NCI-H1436 treated with DMSO at 0.1 percent for 48 hours (cell line): ENCODE data around the gene ZCCHC17.

Experiments used
- DNase-seq: peaks from one replicate; lab custom pipeline; 2025; lab: John Stamatoyannopoulos, UW

Gene ZCCHC17

GRCh38 chr1:31306278-31306677 is 9.4 kb downstream of the ZCCHC17 start:
- DNase-seq = no peak

- no peak for DNase-seq
Observed at GRCh38 chr1:31308036-31308435, 11.2 kb downstream of the ZCCHC17 start.

- no peak for DNase-seq
Observed at GRCh38 chr1:31310198-31310597, 13.4 kb downstream of the ZCCHC17 start.

DNA sequence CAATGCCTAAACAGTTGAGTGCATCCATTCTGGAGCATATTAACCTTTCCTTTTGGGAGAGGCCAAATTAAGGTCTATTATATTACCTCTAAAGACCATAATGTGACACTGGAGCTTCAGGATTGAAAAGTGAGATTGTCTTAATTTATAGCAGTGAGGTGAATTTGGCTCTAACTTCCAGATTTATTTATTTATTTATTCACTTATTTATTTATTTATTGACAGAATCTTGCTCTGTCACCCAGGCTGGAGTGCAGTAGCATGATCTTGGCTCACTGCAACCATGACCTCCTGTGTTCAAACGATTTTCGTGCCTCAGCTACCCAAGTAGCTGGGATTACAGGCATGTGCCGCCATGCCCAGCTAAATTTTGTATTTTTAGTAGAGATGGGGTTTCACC is 19.1 kb downstream of the ZCCHC17 start:
- no peak for DNase-seq

DNA sequence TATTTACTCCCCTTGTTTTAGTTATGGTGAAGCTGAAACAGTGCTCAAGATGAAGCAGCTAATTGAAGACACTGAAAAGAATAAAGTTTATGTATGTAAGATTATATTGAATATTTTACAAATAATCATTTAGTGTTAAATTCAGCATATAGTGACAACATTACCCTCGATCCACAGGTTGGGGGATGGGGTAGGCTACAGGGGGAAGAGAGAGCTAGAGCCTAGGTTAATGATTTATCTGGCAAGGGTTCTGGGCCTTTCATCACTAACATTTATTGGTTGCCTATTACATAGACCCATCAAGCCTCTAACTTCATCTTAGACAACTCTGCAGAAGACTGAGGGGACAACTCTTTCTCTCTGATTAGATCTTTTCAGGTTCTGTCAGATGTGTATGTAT is 21.3 kb downstream of the ZCCHC17 start:
- DNase-seq = no peak

- no peak for DNase-seq
Observed at GRCh38 chr1:31324093-31324492, 27.3 kb downstream of the ZCCHC17 start.

- no peak for DNase-seq
Observed at GRCh38 chr1:31324992-31325391, 28.2 kb downstream of the ZCCHC17 start.

DNA sequence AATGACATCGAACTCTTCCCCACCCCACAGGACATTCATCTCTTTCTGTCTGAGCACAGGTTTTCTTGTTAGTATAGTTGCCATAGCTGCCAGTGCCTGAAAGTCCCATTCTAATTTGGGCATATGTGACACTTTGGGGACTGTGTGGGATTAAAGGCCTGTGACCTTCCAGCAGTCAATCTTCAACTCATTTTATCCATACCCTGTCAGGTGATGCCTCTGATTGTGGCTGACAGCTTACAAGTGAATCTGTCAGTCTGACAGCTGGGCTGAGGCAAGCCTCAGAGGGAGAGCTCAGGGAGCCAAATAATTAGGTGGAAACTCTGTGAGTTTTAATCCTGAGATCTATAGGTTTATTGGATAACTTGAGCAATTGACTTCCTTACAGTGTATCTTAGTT is 29.6 kb downstream of the ZCCHC17 start:
- no peak for DNase-seq

DNA sequence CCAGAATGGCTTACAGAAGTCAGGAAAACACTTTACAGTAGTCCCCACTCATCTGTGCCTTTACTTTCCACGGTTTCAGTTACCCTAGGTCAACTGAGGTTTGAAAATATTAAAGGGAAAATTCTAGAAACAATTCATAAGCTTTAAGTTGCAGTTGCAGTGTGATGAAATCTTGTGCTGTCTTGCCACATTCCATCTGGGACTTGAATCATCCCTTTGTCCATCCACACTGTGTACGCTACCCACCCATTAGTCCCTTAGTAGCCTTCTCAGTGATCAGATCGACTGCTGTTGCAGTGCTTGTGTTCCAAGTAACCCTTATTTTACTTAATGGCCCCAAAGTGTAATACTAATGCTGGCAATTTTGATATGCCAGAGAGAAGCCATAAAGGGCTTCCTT is 30.5 kb downstream of the ZCCHC17 start:
- no peak for DNase-seq

- DNase-seq = no peak
Observed at GRCh38 chr1:31335007-31335406, 38.2 kb downstream of the ZCCHC17 start.

GRCh38 chr1:31336687-31337467 is 40.0 kb downstream of the ZCCHC17 start:
- DNase-seq = no peak

DNA sequence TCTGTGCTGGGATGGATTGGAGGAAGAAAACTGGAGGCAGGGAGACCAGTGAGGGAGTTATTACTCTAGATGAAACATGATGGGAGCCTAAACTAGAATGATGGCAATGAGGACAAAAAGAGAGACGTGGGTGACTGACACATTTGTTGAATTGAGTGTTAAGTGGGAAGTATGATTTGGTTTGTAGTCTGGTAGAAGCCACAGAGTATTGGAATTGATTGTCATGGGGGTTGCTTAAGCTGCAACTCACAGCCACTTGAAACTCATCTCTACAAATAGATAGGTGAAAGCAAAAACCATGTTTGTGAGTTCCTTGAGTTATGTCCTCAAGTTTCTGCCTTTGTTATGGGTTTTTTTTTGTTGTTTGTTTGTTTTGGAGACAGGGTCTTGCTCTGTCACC is 47.7 kb downstream of the ZCCHC17 start:
- DNase-seq = no peak

DNA sequence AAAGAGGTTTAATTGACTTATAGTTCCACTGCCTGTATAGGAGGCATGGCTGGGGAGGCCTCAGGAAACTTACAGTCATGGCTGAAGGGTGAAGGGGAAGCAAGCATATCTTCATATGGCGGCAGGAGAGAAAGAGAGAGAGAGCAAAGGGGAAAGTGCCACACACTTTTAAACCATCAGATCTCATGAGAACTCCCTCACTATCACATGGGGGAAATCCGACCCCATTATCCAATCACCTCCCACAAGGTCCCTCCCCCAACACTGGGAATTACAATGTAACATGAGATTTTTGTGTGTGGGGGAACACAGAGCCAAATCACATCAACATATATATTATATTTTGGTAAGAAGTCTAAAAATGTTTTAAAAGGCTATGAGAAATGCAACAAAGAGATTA is 48.8 kb downstream of the ZCCHC17 start:
- no peak for DNase-seq

DNA sequence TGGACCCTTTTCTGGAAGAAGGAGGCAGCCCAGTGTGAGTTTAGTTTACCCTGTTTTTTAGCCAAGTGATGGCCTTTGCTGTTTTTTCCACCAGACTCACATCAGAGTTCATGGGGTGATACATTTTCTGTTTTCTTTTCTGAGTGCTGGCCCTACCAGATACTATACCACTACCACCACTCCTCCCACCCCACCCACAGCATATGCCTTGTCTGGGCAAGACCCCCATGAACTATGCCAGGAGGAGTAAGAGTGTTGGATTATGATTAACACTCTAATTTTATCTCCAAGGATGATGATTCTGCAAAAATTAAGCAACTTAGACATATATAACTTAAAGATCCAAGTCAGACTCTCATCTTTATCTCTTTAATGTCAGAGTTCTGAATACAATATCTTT is 50.0 kb downstream of the ZCCHC17 start:
- DNase-seq = no peak

- no peak for DNase-seq
Observed at GRCh38 chr1:31348449-31348848, 51.6 kb downstream of the ZCCHC17 start.

DNA sequence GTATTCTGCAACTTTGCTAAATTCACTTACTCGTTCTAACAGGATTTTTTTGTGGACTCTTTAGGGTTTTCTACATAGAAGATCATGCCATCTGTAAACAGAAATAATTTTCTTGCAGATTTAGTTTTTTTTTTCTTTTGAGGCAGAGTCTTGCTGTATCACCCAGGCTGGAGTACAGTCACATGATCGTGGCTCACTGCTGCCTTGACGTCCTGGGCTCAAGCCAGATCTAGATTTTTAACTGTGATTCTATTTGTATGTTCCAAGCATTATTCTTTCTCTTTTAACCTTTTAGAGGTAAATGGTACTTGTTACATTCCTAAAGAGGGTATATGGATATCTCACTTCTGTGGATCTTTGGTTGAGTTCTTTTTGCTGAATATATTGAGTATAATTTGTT is 57.5 kb downstream of the ZCCHC17 start:
- DNase-seq = no peak

- DNase-seq = no peak
Observed at GRCh38 chr1:31356427-31356826, 59.6 kb downstream of the ZCCHC17 start.

GRCh38 chr1:31361607-31362006 is 64.8 kb downstream of the ZCCHC17 start:
- no peak for DNase-seq

GRCh38 chr1:31362032-31362431 is 65.2 kb downstream of the ZCCHC17 start:
- no peak for DNase-seq

- DNase-seq = no peak
Observed at GRCh38 chr1:31364561-31365250, 67.9 kb downstream of the ZCCHC17 start.

- DNase-seq = no peak
Observed at GRCh38 chr1:31366796-31367195, 70.0 kb downstream of the ZCCHC17 start.

DNA sequence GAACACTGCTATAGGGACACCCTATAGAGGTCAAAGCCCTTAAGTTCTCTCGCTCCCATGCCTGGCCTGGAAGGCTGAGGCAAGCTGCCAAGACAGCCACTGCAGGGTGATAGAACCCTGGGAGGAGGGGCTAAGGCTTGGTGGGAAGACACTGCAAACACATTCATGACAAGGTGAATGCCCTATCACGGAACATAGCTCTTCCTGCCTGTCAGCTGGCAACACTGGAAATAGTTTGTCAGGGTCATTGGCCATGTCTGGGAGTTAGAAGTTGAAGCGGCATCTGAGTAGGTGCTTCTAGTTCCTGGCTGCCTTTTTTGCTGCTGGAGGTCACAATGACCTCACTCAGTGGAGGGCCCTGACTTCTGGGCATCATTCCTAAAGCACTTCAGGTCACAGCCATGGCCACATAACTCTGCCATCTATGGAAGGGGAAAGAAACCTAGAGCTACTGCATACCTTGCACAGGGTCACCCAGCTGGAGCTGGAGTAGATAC is 71.8 kb downstream of the ZCCHC17 start:
- no peak for DNase-seq

DNA sequence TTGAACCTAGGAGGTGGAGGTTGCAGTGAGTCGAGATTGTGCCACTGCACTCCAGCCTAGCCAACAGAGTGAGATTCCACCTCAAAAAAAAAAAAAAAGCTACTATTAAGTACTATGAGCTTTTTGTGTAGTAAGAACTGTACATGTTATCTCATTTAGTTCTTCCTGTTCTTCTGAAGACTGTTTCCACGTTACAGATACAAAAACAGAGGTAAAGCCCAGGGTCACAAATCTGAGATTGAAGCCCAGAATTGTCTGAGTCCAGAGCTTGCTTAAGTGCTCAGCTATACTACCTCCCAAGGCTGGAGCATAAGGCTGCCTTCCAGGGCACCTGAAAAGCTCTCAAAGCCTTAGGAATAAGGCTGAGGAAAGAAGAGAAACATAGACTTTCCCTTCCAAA is 73.2 kb downstream of the ZCCHC17 start:
- DNase-seq = no peak

DNA sequence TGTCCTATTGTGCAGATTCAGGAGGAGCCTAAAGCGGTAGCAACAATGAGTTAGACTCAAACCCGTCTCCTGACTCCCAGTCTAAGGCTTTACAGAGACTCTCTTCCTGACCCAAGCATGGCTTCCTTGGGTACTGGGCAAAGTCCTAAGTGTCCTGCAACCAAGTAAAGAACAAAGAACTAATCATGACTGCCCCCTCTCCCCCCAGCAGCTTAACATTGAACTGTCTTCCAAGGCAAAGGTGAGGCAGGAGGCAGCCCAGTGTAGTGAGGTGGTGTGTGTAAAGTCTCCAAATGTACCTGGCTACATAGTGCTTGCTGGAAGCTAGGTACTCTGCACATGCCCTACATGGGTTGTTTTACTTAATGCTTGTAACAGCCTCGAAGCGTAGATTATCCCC is 73.7 kb downstream of the ZCCHC17 start:
- no peak for DNase-seq
